Immature natural killer cell (primary cell): ENCODE measurements around the gene NCOA6. TPM values are rescaled to one million over a fixed set of nuclear protein-coding genes. Genes with fewer than 3 reads are reported as not detected.
A peak's percentile ranks its signal among the peaks of the same experiment; 100 is the strongest.

Experiments used
- DNase-seq, 3 donors: peaks; one replicate each; pipeline ENCODE4 v3.0.0; 2022; ENCODE audit warnings: mixed read lengths in 1 of 3
- H3K27ac Mint-ChIP-seq, 6 donors: one replicate each; pipeline ENCODE4 v1.8.0; 2020; ENCODE audit warnings: mixed read lengths in 6 of 6, mild to moderate bottlenecking in 5 of 6, inconsistent platforms in 4 of 6, moderate library complexity in 3 of 6
- H3K27me3 Mint-ChIP-seq, 3 donors: one replicate each; pipeline ENCODE4 v1.8.0; 2020 to 2021; ENCODE audit warnings: low read depth in 3 of 3, mild to moderate bottlenecking in 3 of 3, mixed read lengths in 3 of 3, moderate library complexity in 3 of 3, inconsistent platforms in 1 of 3
- H3K36me3 Mint-ChIP-seq, 3 donors: one replicate each; pipeline ENCODE4 v1.8.0; 2020; ENCODE audit warnings: mixed read lengths in 3 of 3, inconsistent platforms in 2 of 3, mild to moderate bottlenecking in 2 of 3
- H3K4me1 Mint-ChIP-seq, 2 donors: one replicate each; pipeline ENCODE4 v1.8.0; 2020; ENCODE audit warnings: inconsistent platforms in 2 of 2, mild to moderate bottlenecking in 2 of 2, mixed read lengths in 2 of 2, moderate library complexity in 1 of 2
- H3K4me3 Mint-ChIP-seq, 5 donors: one replicate each; pipeline ENCODE4 v1.8.0; 2020; ENCODE audit warnings: mild to moderate bottlenecking in 5 of 5, mixed read lengths in 5 of 5, inconsistent platforms in 3 of 5, moderate library complexity in 3 of 5
- H3K9me3 Mint-ChIP-seq, 6 donors: one replicate each; pipeline ENCODE4 v1.8.0; 2020; ENCODE audit warnings: mild to moderate bottlenecking in 6 of 6, mixed read lengths in 6 of 6, inconsistent platforms in 4 of 6, moderate library complexity in 3 of 6
- polyA plus RNA-seq, 3 donors: library from polyadenylated mRNA; unstranded; fragments of 300-500 nt; fragmentation: Illumina TruSeq; gene quantifications; one replicate each; pipeline ENCODE4 v1.2.3, GENCODE V29; 2021

Gene NCOA6
- polyA plus RNA-seq: 10 to 100 TPM in 1 of 3 donors, 1 to 10 TPM in 1, under 1 TPM in 1; 0.65 to 17.3 (median 3.0) TPM

GRCh38 chr20:34825530-34826362 is at the start of gene NCOA6:
Gene NCOA6, minus strand, starts transcription at chr20:34825651. Its CDS starts 43,296 bp downstream, at chr20:34782355.
- DNase-seq: peak; percentile 70 to 77 (median 75)
- peaks cover 7 to 18% (median 9%) of the 10 kb centered on the region in 3 donors for H3K27me3 Mint-ChIP-seq
- peak within 1 kb of the TSS; percentile 86 to 97 (median 91) for H3K27ac Mint-ChIP-seq
- peaks cover 0 to 5% (median 0%) of the 10 kb centered on the region in 3 donors for H3K36me3 Mint-ChIP-seq
- no peaks in the 10 kb centered on the region for H3K9me3 Mint-ChIP-seq
- H3K4me3 Mint-ChIP-seq: peak within 1 kb of the TSS; percentile 87 to 99 (median 97)
- peaks cover 45 to 46% of the 10 kb centered on the region in 2 donors for H3K4me1 Mint-ChIP-seq

DNA sequence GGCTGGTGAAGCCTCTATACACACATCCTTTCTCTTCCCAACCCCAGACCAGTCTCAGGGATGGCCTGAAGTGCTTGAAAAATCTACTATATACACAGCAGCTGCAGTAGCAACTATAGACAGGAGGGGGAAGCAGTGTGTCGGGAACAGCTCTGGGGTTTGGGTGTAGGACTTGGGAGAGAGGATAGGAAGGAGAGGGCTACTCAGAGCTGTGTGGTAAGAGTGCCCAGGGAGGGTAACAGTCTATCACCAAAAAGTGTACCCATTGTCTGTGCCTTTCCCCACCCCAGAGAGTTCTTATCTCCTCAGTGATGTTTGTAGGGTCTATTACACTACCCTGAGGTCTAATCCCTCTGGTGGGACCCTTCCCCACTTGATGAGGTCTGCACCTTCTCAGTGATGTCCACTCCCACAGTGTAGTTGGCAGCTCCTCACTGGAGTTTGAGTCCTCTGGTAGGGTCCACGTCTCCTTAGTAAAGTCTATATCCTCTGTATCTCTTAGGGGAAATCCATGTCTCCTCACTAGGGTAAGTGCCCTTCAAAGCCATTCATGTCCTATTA is 48.7 kb upstream of the NCOA6 start:
- peak overlapping the region; percentile 70 to 88 (median 86) for H3K4me3 Mint-ChIP-seq
- peaks cover 0 to 2% (median 0%) of the 10 kb centered on the region in 6 donors for H3K9me3 Mint-ChIP-seq
- H3K27me3 Mint-ChIP-seq: peaks cover 4 to 16% (median 13%) of the 10 kb centered on the region in 3 donors
- H3K27ac Mint-ChIP-seq: peak overlapping the region in 2 of 6 donors; percentile 8 to 45
- H3K4me1 Mint-ChIP-seq: peaks cover 48 to 55% of the 10 kb centered on the region in 2 donors
- no peaks in the 10 kb centered on the region for H3K36me3 Mint-ChIP-seq
- peak; percentile 13 to 20 (median 14) for DNase-seq

- Mint-ChIP-seq H3K36me3 (no peaks in the 10 kb centered on the region), H3K4me3 (peak overlapping the region; percentile 70 to 88 (median 86)), H3K9me3 (peaks cover 0 to 2% (median 0%) of the 10 kb centered on the region in 6 donors), H3K27me3 (peaks cover 4 to 16% (median 13%) of the 10 kb centered on the region in 3 donors), H3K4me1 (peaks cover 48 to 55% of the 10 kb centered on the region in 2 donors), H3K27ac (peak overlapping the region in 4 of 6 donors; percentile 8 to 73 (median 36))
- DNase-seq: no peak
Observed at GRCh38 chr20:34873583-34874093, 48.2 kb upstream of the NCOA6 start.

DNA sequence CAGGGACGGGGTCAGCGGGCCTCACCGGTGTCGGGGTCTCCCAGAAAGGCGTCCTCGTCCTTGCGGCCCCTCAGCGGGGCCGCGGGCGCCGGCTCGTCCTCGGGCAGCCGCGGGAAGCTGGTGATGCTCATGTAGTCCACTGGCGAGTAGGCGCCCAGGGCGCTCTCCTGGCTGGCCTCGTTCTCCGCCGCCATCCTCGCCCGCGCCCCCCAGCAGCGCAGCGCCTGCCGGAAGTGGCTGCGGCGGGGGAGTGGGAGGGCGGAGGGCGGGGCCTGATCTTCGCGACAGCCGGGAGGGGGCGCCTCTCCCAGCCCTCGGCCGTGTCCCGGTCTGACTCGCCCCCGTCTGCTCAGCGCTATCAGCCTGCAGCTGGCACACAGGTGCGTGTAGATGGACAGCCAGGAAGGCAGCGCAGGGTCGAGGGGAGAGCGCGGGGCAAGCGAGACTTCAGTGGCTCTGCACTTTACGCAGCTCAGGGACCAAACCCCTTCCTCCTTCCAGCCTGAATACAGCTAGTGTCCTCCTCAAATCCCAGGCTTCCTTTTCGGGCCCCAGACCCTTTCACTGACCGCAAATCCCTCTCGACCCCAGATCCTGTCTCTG is 47.3 kb upstream of the NCOA6 start, which contains the start of gene GGT7:
TSS of gene GGT7 (minus strand) at position 235 of the 603 bp plus-strand sequence. CDS start at position 194, 41 bp downstream.
- H3K27ac Mint-ChIP-seq: peak within 1 kb of the TSS in 5 of 6 donors; percentile 48 to 90 (median 54)
- peak within 1 kb of the TSS; percentile 74 to 88 (median 86) for H3K4me3 Mint-ChIP-seq
- peaks cover 47 to 55% of the 10 kb centered on the region in 2 donors for H3K4me1 Mint-ChIP-seq
- peaks cover 0 to 2% (median 0%) of the 10 kb centered on the region in 6 donors for H3K9me3 Mint-ChIP-seq
- no peaks in the 10 kb centered on the region for H3K36me3 Mint-ChIP-seq
- peak; percentile 81 to 84 (median 81) for DNase-seq
- peaks cover 4 to 16% (median 14%) of the 10 kb centered on the region in 3 donors for H3K27me3 Mint-ChIP-seq

GRCh38 chr20:34871966-34872621 is 46.6 kb upstream of the NCOA6 start:
- H3K9me3 Mint-ChIP-seq: peaks cover 0 to 2% (median 0%) of the 10 kb centered on the region in 6 donors
- peak overlapping the region; percentile 70 to 85 (median 79) for H3K4me3 Mint-ChIP-seq
- H3K4me1 Mint-ChIP-seq: peaks cover 44 to 53% of the 10 kb centered on the region in 2 donors
- peaks cover 4 to 16% (median 14%) of the 10 kb centered on the region in 3 donors for H3K27me3 Mint-ChIP-seq
- no peaks in the 10 kb centered on the region for H3K36me3 Mint-ChIP-seq
- H3K27ac Mint-ChIP-seq: peak overlapping the region in 4 of 6 donors; percentile 20 to 82 (median 63)
- DNase-seq: no peak

GRCh38 chr20:34871320-34871926 is 46.0 kb upstream of the NCOA6 start:
- DNase-seq: no peak
- Mint-ChIP-seq H3K9me3 (peaks cover 0 to 2% (median 0%) of the 10 kb centered on the region in 6 donors), H3K4me1 (peaks cover 40 to 48% of the 10 kb centered on the region in 2 donors), H3K36me3 (no peaks in the 10 kb centered on the region), H3K27me3 (peaks cover 4 to 14% (median 13%) of the 10 kb centered on the region in 3 donors), H3K27ac (peak overlapping the region in 1 of 6 donors; percentile 74), H3K4me3 (peak overlapping the region; percentile 36 to 85 (median 79))

- H3K4me1 Mint-ChIP-seq: peaks cover 0 to 11% of the 10 kb centered on the region in 2 donors
- peak overlapping the region in 2 of 6 donors; percentile 8 to 47 for H3K27ac Mint-ChIP-seq
- no peak overlapping the region for H3K4me3 Mint-ChIP-seq
- H3K9me3 Mint-ChIP-seq: no peaks in the 10 kb centered on the region
- peaks cover 0 to 11% (median 8%) of the 10 kb centered on the region in 3 donors for H3K36me3 Mint-ChIP-seq
- no peak for DNase-seq
- peaks cover 0 to 1% (median 0%) of the 10 kb centered on the region in 3 donors for H3K27me3 Mint-ChIP-seq
Observed at GRCh38 chr20:34864216-34864615, 38.8 kb upstream of the NCOA6 start.

DNA sequence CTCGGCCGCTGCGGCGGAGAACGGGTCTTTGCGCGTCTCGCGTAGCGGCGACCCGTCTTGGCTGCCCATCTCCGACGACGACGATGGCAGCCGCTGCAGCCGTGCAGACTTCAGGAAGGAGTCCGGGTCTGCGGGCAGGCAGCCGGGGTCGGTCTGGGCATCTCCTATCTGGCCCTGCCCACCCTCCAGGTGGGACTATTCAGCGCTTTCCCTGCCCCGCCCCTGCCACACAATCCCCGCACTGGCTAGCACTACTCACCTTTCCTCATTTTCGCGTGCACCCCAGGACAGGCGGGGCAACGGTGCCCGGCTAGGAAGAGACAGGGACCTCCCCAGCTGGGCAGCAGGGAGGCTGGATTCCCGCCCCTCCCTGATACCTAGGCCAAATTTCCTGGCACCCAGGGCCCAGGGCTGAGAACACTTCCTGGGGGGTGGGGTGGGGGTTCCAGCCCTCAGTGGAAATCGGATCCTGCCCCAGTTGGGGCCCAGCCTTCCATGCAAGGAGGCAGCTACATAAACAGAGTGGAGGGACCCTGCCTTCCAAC is 38.0 kb upstream of the NCOA6 start:
- peaks cover 0 to 11% of the 10 kb centered on the region in 2 donors for H3K4me1 Mint-ChIP-seq
- H3K9me3 Mint-ChIP-seq: no peaks in the 10 kb centered on the region
- no peak overlapping the region for H3K27ac Mint-ChIP-seq
- peaks cover 0 to 1% (median 0%) of the 10 kb centered on the region in 3 donors for H3K27me3 Mint-ChIP-seq
- DNase-seq: no peak
- H3K4me3 Mint-ChIP-seq: no peak overlapping the region
- peaks cover 0 to 11% (median 8%) of the 10 kb centered on the region in 3 donors for H3K36me3 Mint-ChIP-seq

- H3K36me3 Mint-ChIP-seq: peaks cover 0 to 11% (median 11%) of the 10 kb centered on the region in 3 donors
- H3K27ac Mint-ChIP-seq: no peak overlapping the region
- H3K27me3 Mint-ChIP-seq: no peaks in the 10 kb centered on the region
- no peak for DNase-seq
- peaks cover 0 to 11% of the 10 kb centered on the region in 2 donors for H3K4me1 Mint-ChIP-seq
- no peaks in the 10 kb centered on the region for H3K9me3 Mint-ChIP-seq
- no peak overlapping the region for H3K4me3 Mint-ChIP-seq
Observed at GRCh38 chr20:34862724-34863123, 37.3 kb upstream of the NCOA6 start.

DNA sequence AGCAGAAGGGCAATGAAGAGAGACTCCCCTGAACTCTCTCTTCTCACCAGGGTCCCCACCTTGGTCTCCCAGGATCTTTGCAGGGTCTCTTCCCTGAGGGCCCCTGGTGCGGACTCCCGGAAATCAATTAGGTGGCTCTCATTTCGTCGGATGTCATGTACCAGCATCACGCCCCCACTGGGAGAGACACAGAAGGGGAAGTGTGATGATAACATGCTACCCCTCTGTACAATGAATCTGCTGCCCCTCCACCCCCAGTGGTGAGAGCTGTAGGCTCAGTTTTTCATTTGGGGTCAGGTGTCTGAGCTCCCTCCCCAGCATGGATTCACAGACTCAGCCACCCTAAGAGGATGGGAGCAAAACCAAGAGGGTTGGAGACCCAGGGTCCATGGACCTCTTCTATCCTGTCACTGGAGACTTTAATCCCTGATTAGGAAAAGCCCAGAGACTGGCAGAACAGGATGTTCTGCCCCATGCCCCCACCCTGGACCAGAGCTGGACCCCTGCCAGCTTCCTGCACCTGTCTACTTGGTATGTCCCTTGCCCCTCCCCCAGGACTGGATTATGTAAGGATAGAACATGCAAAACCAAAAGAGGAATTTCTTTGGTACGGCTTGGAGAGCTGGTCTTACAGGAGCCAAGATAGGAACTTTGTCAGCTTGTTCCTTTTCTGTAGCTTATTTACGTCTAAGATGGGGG is 36.1 kb upstream of the NCOA6 start:
- Mint-ChIP-seq H3K4me3 (no peak overlapping the region), H3K36me3 (peaks cover 3 to 11% (median 11%) of the 10 kb centered on the region in 3 donors), H3K27me3 (no peaks in the 10 kb centered on the region), H3K9me3 (no peaks in the 10 kb centered on the region), H3K4me1 (peaks cover 0 to 11% of the 10 kb centered on the region in 2 donors), H3K27ac (no peak overlapping the region)
- no peak for DNase-seq

DNA sequence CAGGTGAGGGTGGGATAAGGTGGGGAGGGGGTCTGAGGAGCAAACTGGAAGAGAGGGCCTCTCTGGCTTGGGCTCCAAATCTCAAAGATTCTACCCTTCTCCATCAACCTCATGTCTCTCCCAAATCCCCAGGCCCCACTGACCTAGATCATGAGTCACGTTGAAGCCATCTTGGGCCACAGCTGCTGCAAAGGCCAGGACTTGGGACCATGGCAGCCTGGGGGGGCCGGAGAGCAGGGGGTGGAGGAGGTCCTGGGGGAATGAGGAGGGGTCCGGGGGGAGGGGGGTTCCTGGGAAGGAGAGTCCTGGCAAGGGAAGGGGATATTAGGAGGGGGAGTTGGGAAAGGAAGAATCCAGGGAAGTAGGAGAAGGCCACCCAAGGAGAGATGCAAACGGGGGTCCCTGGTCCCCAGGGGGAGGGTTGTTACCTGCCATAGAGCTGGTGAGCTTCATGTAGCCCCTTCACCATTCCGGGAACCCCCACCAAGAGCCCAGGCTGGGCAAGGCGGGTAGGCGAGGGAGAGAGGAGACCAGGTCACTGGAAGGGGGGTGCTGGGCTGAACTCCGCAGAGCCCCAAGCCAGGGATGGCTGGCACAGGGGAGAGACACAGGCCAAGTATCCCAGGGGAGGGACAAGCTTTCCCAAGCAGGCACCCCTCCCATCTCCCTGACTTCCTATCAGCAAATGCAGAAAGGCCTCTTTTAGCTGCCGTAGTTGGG is 34.5 kb upstream of the NCOA6 start:
- Mint-ChIP-seq H3K27ac (no peak overlapping the region), H3K27me3 (no peaks in the 10 kb centered on the region)

More for the DNA sequence above, 34.5 kb upstream of the NCOA6 start:
- Mint-ChIP-seq H3K4me1 (peaks cover 0 to 5% of the 10 kb centered on the region in 2 donors), H3K4me3 (no peak overlapping the region), H3K9me3 (no peaks in the 10 kb centered on the region), H3K36me3 (peaks cover 3 to 14% (median 9%) of the 10 kb centered on the region in 3 donors)
- DNase-seq: no peak
